Activated CD4-positive, alpha-beta T cell treated with anti-CD3 and anti-CD28 coated beads, Interleukin-2, amount 10 ng/mL, durations not matched to agents 7 days and 5 days (primary cell): ENCODE results near the gene TUBA3C. TPM values are rescaled to one million over a fixed set of nuclear protein-coding genes. Genes with fewer than 3 reads are reported as not detected.
"Not testable (repeated sequence)": the region's sequence is repeated elsewhere in the genome, so short reads cannot be mapped to it uniquely, and the experiment has no call there.

Experiments
- CTCF ChIA-PET: fragments of 350-600 bp; sonication (Branson Sonifier 250); formaldehyde crosslinking; loops from one replicate; lab custom pipeline; 2021; ENCODE audit warnings: antibody characterized with exemption; lab: Charles Lee
- POLR2A ChIA-PET: fragments of 350-600 bp; sonication (Branson Sonifier 250); formaldehyde crosslinking; loops from one replicate; lab custom pipeline; 2021; ENCODE audit warnings: antibody characterized with exemption; lab: Charles Lee
- DNase-seq: peaks from one replicate; pipeline ENCODE4 v3.0.0-alpha.2; 2020
- H3K27ac Mint-ChIP-seq: one replicate; pipeline ENCODE4 v1.8.0; 2021; ENCODE audit warnings: mild to moderate bottlenecking, moderate library complexity, mixed read lengths
- H3K27me3 Mint-ChIP-seq: one replicate; pipeline ENCODE4 v1.8.0; 2021; ENCODE audit warnings: mixed read lengths
- H3K36me3 Mint-ChIP-seq: one replicate; pipeline ENCODE4 v1.8.0; 2021; ENCODE audit warnings: low read depth, mixed read lengths
- H3K4me1 Mint-ChIP-seq: one replicate; pipeline ENCODE4 v1.8.0; 2021; ENCODE audit warnings: mixed read lengths
- H3K4me3 Mint-ChIP-seq: one replicate; pipeline ENCODE4 v1.8.0; 2021; ENCODE audit warnings: mild to moderate bottlenecking, moderate library complexity, mixed read lengths
- H3K9me3 Mint-ChIP-seq: one replicate; pipeline ENCODE4 v1.8.0; 2021; ENCODE audit warnings: mixed read lengths
- total RNA-seq, 2 experiments: library from RNA; stranded (reverse); gene quantifications; one replicate each; pipeline ENCODE4 v1.2.3, GENCODE V29; 2021

Gene TUBA3C
- not detected for total RNA-seq

- H3K9me3 Mint-ChIP-seq = peaks cover 5% of the 10 kb centered on the region
- POLR2A ChIA-PET = no interaction called here
- H3K27me3 Mint-ChIP-seq = no peaks in the 10 kb centered on the region
- H3K27ac Mint-ChIP-seq = peak within 1 kb of the TSS; percentile 36
- no peaks in the 10 kb centered on the region for H3K36me3 Mint-ChIP-seq
- DNase-seq = no peak
- no peaks in the 10 kb centered on the region for H3K4me1 Mint-ChIP-seq
- CTCF ChIA-PET = no interaction called here
- H3K4me3 Mint-ChIP-seq = no peak within 1 kb of the TSS
Observed at GRCh38 chr13:19181621-19182485, at the start of gene TUBA3C. Gene TUBA3C, minus strand, starts transcription at chr13:19181824. Its CDS starts 77 bp downstream, at chr13:19181747.

- H3K27me3 Mint-ChIP-seq, H3K4me1 Mint-ChIP-seq, H3K27ac Mint-ChIP-seq, CTCF ChIA-PET, POLR2A ChIA-PET, H3K9me3 Mint-ChIP-seq, DNase-seq, H3K4me3 Mint-ChIP-seq, H3K36me3 Mint-ChIP-seq: not testable (repeated sequence)
Observed at GRCh38 chr13:19207413-19207812, 25.8 kb upstream of the TUBA3C start.

DNA sequence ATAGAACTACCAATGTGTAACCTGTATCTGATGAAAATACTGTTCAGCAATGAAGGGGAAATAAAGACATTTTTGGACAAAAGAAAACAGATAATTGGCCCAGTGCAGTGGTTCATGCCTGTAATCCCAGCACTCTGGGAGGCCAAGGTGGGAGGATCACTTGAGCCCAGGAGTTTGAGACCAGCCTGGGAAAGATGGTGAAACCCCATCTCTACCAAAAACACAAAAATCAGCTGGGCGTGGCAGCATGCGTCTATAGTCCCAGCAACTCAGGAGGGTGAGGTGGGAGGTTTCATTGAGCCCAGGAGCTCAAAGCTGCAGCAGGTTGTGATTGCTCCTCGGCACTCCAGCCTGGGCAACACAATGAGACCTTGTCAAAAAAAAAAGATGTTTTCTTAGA, 11.0 kb upstream of the TUBA3C start:
- H3K9me3 Mint-ChIP-seq, H3K4me3 Mint-ChIP-seq, H3K36me3 Mint-ChIP-seq, H3K4me1 Mint-ChIP-seq, H3K27ac Mint-ChIP-seq, H3K27me3 Mint-ChIP-seq, CTCF ChIA-PET, DNase-seq: not testable (repeated sequence)
- POLR2A ChIA-PET = interaction anchor here (0.7 kb wide), 1 partner anchor 10 kb away, joined by 3 read pairs; no protein-coding TSS in a partner anchor

DNA sequence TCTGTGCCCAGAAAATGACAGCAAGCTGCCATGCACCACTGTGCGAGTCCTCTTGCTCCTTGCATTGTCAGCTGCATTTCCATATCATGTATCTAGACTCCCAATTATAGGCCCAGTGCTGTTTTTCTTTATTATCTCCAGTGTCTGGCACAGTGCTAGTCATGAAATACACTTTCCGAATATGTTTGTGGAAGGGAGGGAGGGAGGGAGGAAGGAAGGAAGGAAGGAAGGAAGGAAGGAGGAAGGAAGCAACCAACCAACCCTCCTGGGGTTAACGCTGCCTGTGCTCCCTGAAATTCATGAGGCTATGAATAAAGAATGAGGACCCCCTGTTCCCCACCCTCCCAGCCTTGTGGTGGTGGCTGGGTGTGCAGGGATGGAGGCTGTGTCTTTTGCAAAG, 8.3 kb upstream of the TUBA3C start:
- H3K4me1 Mint-ChIP-seq, DNase-seq, H3K4me3 Mint-ChIP-seq, H3K27ac Mint-ChIP-seq, H3K36me3 Mint-ChIP-seq, CTCF ChIA-PET, POLR2A ChIA-PET, H3K9me3 Mint-ChIP-seq, H3K27me3 Mint-ChIP-seq: not testable (repeated sequence)

DNA sequence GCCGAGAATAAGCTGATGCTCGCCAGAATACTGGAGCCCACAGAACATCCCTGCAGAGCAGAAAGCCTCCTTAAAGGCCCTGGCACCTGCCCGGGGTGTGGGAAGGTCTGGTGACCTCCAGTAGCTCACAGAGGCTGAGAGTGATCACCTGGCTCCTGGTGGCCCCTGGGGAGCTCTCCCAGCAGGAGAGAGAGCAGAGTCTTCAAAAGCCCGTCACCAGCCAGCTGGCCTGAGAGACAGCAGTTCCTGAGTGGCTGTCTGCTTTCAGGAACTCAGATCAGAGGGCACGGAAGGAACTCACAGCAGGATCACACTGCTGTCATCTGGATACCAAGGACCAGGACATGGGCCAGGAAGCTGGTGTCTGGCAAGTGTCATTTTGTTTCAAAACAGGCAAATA, 7.7 kb upstream of the TUBA3C start:
- H3K27me3 Mint-ChIP-seq, H3K4me1 Mint-ChIP-seq, CTCF ChIA-PET, POLR2A ChIA-PET, H3K36me3 Mint-ChIP-seq, H3K27ac Mint-ChIP-seq, H3K9me3 Mint-ChIP-seq, H3K4me3 Mint-ChIP-seq, DNase-seq: not testable (repeated sequence)

DNA sequence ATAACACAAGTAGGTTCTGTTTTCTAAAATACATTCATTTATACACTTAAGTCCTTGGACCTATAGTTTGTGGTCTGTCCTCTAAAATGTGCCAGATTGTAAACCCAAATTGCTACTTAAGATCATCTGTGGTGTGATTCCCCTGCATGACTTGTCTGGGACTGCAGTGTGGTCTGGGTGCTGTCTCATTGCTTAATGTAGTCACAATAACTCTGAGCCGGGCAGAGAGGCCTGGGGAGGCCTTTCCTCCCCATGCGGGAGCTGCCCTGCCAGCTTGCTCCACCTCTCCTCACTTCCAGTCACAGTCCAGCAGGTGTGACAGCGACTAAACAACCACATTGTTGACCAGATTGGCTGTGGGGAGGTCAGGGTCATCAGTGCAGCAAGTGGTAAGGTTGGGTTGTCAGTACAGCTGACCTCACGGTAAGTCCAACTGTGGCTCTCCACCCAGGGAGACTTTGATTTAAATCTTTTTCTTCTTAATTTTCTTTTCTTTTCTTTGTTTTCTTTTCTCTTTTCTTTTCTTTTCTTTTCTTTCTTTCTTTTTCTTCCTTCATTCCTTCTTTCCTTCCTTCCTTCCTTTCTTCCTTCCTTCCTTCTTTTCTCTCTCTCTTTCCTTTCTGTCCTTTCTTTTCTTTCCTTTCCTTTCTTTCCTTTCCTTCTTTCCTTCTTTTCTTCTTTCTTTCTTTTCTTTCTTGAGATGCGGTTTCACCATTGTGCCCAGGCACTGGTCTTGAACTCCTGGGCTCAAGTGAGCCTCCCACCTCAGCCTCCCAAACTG, 4.4 kb upstream of the TUBA3C start:
- Mint-ChIP-seq H3K36me3 (no peaks in the 10 kb centered on the region), H3K27ac (no peak overlapping the region), H3K27me3 (no peaks in the 10 kb centered on the region), H3K9me3 (no peaks in the 10 kb centered on the region), H3K4me3 (no peak overlapping the region), H3K4me1 (no peaks in the 10 kb centered on the region)
- ChIA-PET POLR2A (no interaction called here), CTCF (no interaction called here)
- DNase-seq = no peak

GRCh38 chr13:19185086-19185864, 3.7 kb upstream of the TUBA3C start:
- no peak for DNase-seq
- CTCF ChIA-PET = no interaction called here
- Mint-ChIP-seq H3K4me1 (no peaks in the 10 kb centered on the region), H3K27ac (no peak overlapping the region), H3K4me3 (no peak overlapping the region), H3K36me3 (no peaks in the 10 kb centered on the region), H3K27me3 (no peaks in the 10 kb centered on the region), H3K9me3 (no peaks in the 10 kb centered on the region)
- POLR2A ChIA-PET = no interaction called here

- CTCF ChIA-PET = no interaction called here
- Mint-ChIP-seq H3K36me3 (no peaks in the 10 kb centered on the region), H3K9me3 (no peaks in the 10 kb centered on the region), H3K4me1 (no peaks in the 10 kb centered on the region), H3K27ac (no peak overlapping the region), H3K27me3 (no peaks in the 10 kb centered on the region), H3K4me3 (no peak overlapping the region)
- POLR2A ChIA-PET = no interaction called here
- DNase-seq = no peak
Observed at GRCh38 chr13:19184176-19184575, 2.6 kb upstream of the TUBA3C start.

DNA sequence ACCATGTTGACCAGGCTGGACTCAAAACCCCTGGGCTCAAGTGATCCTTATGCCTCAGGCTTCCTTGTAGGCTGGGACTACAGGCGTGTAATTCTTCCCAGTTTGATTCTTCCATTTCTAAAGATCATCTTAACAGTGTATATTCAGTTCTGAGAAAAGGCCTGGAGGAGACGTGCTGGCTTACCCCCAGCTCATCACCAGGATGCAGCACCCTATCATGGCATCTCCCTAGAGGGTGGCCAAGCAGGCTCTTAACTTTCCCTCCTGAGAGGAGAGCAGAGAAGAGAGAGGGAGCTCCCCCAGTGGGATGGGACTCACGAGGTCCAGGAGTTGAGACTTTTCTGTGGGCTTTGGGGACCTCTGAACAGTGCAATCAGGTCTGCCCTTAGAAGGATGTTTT, 2.1 kb upstream of the TUBA3C start:
- ChIA-PET POLR2A (no interaction called here), CTCF (no interaction called here)
- no peaks in the 10 kb centered on the region for H3K4me1 Mint-ChIP-seq
- H3K27me3 Mint-ChIP-seq = no peaks in the 10 kb centered on the region
- no peak for DNase-seq
- no peak overlapping the region for H3K4me3 Mint-ChIP-seq
- H3K9me3 Mint-ChIP-seq = no peaks in the 10 kb centered on the region
- H3K36me3 Mint-ChIP-seq = no peaks in the 10 kb centered on the region
- H3K27ac Mint-ChIP-seq = no peak overlapping the region

DNA sequence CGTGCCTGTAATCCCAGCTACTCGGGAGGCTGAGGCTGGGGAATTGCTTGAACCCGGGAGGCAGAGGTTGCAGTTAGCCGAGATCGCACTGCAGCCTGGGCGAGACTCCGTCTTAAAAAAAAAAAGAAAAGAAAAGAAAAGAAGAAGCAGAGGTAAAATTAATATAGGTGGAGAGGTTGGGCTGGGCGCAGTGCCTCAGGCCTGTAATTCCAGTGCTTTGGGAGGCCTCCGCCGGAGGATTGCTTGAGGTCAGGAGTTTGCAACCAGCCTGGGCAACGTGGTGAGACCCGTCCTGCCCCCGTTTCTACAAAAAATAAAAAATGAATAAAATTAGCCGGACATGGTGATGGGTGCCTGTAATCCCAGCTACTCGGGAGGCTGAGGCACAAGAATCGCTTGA, 912 bp upstream of the TUBA3C start:
- Mint-ChIP-seq H3K27ac (no peak overlapping the region), H3K27me3 (no peaks in the 10 kb centered on the region), H3K36me3 (no peaks in the 10 kb centered on the region), H3K4me1 (no peaks in the 10 kb centered on the region), H3K4me3 (no peak overlapping the region), H3K9me3 (peaks cover 5% of the 10 kb centered on the region)
- ChIA-PET POLR2A (interaction anchor here (0.6 kb wide), 1 partner anchor 10 kb away, joined by 3 read pairs; no protein-coding TSS in a partner anchor), CTCF (no interaction called here)
- DNase-seq = no peak

GRCh38 chr13:19181021-19181620, 503 bp downstream of the TUBA3C start:
- H3K4me3 Mint-ChIP-seq = no peak overlapping the region
- ChIA-PET CTCF (no interaction called here), POLR2A (no interaction called here)
- no peaks in the 10 kb centered on the region for H3K4me1 Mint-ChIP-seq
- no peak overlapping the region for H3K27ac Mint-ChIP-seq
- peaks cover 5% of the 10 kb centered on the region for H3K9me3 Mint-ChIP-seq
- no peak for DNase-seq
- H3K36me3 Mint-ChIP-seq = no peaks in the 10 kb centered on the region
- H3K27me3 Mint-ChIP-seq = no peaks in the 10 kb centered on the region

GRCh38 chr13:19179916-19180315, 1.7 kb downstream of the TUBA3C start:
- no peaks in the 10 kb centered on the region for H3K27me3 Mint-ChIP-seq
- POLR2A ChIA-PET = no interaction called here

More at GRCh38 chr13:19179916-19180315, 1.7 kb downstream of the TUBA3C start:
- Mint-ChIP-seq H3K36me3 (no peaks in the 10 kb centered on the region), H3K4me1 (no peaks in the 10 kb centered on the region), H3K9me3 (peaks cover 5% of the 10 kb centered on the region), H3K4me3 (no peak overlapping the region), H3K27ac (no peak overlapping the region)
- CTCF ChIA-PET = no interaction called here
- DNase-seq = no peak
